Activated naive CD4-positive, alpha-beta T cell treated with anti-CD3 and anti-CD28 coated beads for 36 hours (primary cell): ENCODE data around the gene NBDY. TPM values are rescaled to one million over a fixed set of nuclear protein-coding genes. Genes with fewer than 3 reads are reported as not detected.
"Not testable (repeated sequence)": the region's sequence is repeated elsewhere in the genome, so short reads cannot be mapped to it uniquely, and the experiment has no call there.

ENCODE experiments used
- CTCF ChIA-PET: fragments of 350-600 bp; sonication (Branson Sonifier 250); formaldehyde crosslinking; loops from one replicate; lab custom pipeline; 2021; ENCODE audit warnings: antibody characterized with exemption; lab: Charles Lee
- DNase-seq: peaks from one replicate; pipeline ENCODE4 v3.0.0-alpha.2; 2020
- H3K27ac Mint-ChIP-seq: one replicate; pipeline ENCODE4 v1.8.0; 2021; ENCODE audit warnings: mild to moderate bottlenecking, mixed read lengths
- H3K27me3 Mint-ChIP-seq: one replicate; pipeline ENCODE4 v1.8.0; 2021; ENCODE audit warnings: low read depth, mixed read lengths
- H3K36me3 Mint-ChIP-seq: one replicate; pipeline ENCODE4 v1.8.0; 2021; ENCODE audit warnings: low read depth, mixed read lengths
- H3K4me1 Mint-ChIP-seq: one replicate; pipeline ENCODE4 v1.8.0; 2021; ENCODE audit warnings: low read depth, mixed read lengths
- H3K4me3 Mint-ChIP-seq: one replicate; pipeline ENCODE4 v1.8.0; 2021; ENCODE audit warnings: mild to moderate bottlenecking, moderate library complexity, mixed read lengths
- H3K9me3 Mint-ChIP-seq: one replicate; pipeline ENCODE4 v1.8.0; 2021; ENCODE audit warnings: mixed read lengths
- intact Hi-C: fragments of 100-400 bp; cut with micrococcal nuclease; formaldehyde crosslinking; loops from one replicate; pipeline ENCODE4 v1.15.1; 2023
- total RNA-seq, 2 experiments: library from RNA; stranded (reverse); gene quantifications; one replicate each; pipeline ENCODE4 v1.2.3, GENCODE V29; 2021

NBDY gene
- total RNA-seq, 2 experiments from 2014 or later = 45.8 to 46.3 TPM

DNA sequence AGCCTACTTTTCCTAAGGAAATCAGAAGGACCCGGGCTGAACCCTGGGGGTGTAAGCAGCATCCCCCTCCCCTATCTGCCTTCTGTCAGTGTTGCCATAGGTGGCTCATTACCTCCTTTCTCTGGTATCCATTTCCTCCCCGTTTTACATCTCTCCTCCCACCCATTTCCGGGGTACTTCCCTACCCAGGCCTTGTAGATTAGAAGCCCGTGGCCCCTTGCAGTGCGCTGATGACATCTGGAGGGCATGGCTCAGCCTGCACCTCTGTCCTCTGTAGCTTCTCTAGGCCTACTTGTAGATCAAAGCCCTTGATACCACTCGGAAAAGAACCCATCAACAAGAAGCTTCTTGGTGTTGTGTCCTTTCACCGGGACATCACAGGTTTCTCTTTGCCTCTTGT lies 71.8 kb downstream of the NBDY start:
- CTCF ChIA-PET = interaction anchor here (1.0 kb wide), 1 partner anchor 74 kb away, joined by 3 read pairs; no protein-coding TSS in a partner anchor
- intact Hi-C loops = loop anchor here (1.0 to 10.0 kb wide), 4 partner anchors 38 to 1114 kb away; partner anchors contain the start of gene ZXDA
- H3K9me3 Mint-ChIP-seq = no peaks in the 10 kb centered on the region

DNA sequence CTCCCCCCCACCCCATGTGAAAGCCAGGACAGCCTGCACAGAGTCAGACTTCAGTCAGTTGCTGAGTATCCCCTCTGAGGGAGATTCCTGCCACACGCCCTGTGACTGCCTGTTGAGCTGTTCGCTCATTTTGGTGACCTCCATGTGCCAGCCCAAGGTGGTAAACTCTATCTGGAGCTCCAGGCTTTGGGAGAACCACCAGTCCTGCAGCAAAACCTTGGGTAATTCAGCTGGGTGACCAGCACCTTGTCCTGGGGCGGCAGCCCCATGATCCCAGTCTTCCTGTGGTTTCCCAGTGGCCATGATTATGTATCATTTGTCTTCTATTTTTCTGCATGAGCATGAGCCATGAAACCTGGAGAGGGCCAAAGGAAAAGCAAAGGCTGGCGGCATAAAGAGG lies 73.4 kb downstream of the NBDY start:
- Mint-ChIP-seq H3K4me1 (peaks cover 52% of the 10 kb centered on the region), H3K27me3 (no peaks in the 10 kb centered on the region), H3K27ac (no peak overlapping the region), H3K4me3 (no peak overlapping the region), H3K36me3 (peaks cover 4% of the 10 kb centered on the region), H3K9me3 (no peaks in the 10 kb centered on the region)
- CTCF ChIA-PET = interaction anchor here (0.6 to 1.5 kb wide), 4 partner anchors 8 to 176 kb away, joined by 3 to 9 read pairs (median 4); no protein-coding TSS in a partner anchor
- intact Hi-C loops = loop anchor here (10.0 kb wide), 1 partner anchor 1112 kb away; the partner anchor contains the start of gene ZXDA
- DNase-seq = no peak

More for the DNA sequence above, 71.8 kb downstream of the NBDY start:
- H3K4me1 Mint-ChIP-seq = peaks cover 58% of the 10 kb centered on the region
- H3K27ac Mint-ChIP-seq = peak overlapping the region; percentile 89
- peaks cover 3% of the 10 kb centered on the region for H3K36me3 Mint-ChIP-seq
- DNase-seq = peak; percentile 79
- no peaks in the 10 kb centered on the region for H3K27me3 Mint-ChIP-seq
- peak overlapping the region; percentile 22 for H3K4me3 Mint-ChIP-seq

GRCh38 chrX:56802921-56803849 lies 74.1 kb downstream of the NBDY start:
- Mint-ChIP-seq H3K36me3 (peaks cover 4% of the 10 kb centered on the region), H3K4me1 (peaks cover 45% of the 10 kb centered on the region), H3K27me3 (no peaks in the 10 kb centered on the region), H3K9me3 (no peaks in the 10 kb centered on the region), H3K27ac (no peak overlapping the region), H3K4me3 (peak overlapping the region; percentile 32)
- intact Hi-C loops = loop anchor here (1.0 to 10.0 kb wide), 2 partner anchors 175 to 1112 kb away; partner anchors contain the start of gene ZXDA
- CTCF ChIA-PET = interaction anchor here (0.6 to 1.5 kb wide), 4 partner anchors 8 to 175 kb away, joined by 3 to 9 read pairs (median 4); no protein-coding TSS in a partner anchor
- DNase-seq = peak; percentile 71

- intact Hi-C loops = loop anchor here (1.0 to 10.0 kb wide), 2 partner anchors 174 to 1111 kb away; partner anchors contain the start of gene ZXDA
- Mint-ChIP-seq H3K27ac (no peak overlapping the region), H3K4me1 (peaks cover 40% of the 10 kb centered on the region), H3K27me3 (no peaks in the 10 kb centered on the region), H3K9me3 (no peaks in the 10 kb centered on the region), H3K4me3 (no peak overlapping the region), H3K36me3 (peaks cover 8% of the 10 kb centered on the region)
- no peak for DNase-seq
- CTCF ChIA-PET = interaction anchor here (1.2 kb wide), 1 partner anchor 174 kb away, joined by 5 read pairs; no protein-coding TSS in a partner anchor
These were observed 75.0 kb downstream of the NBDY start for GRCh38 chrX:56803850-56804681.

- H3K4me3 Mint-ChIP-seq = no peak overlapping the region
- H3K36me3 Mint-ChIP-seq = peaks cover 6% of the 10 kb centered on the region
- no peak overlapping the region for H3K27ac Mint-ChIP-seq
- CTCF ChIA-PET = interaction anchor here (1.2 kb wide), 1 partner anchor 173 kb away, joined by 5 read pairs; no protein-coding TSS in a partner anchor
- intact Hi-C loops = loop anchor here (10.0 kb wide), 1 partner anchor 1110 kb away; the partner anchor contains the start of gene ZXDA
- no peaks in the 10 kb centered on the region for H3K27me3 Mint-ChIP-seq
- no peak for DNase-seq
- peaks cover 33% of the 10 kb centered on the region for H3K4me1 Mint-ChIP-seq
- no peaks in the 10 kb centered on the region for H3K9me3 Mint-ChIP-seq
These were observed 75.8 kb downstream of the NBDY start for GRCh38 chrX:56804867-56805266.

GRCh38 chrX:56805399-56805798 lies 76.4 kb downstream of the NBDY start:
- Mint-ChIP-seq H3K27me3 (no peaks in the 10 kb centered on the region), H3K9me3 (no peaks in the 10 kb centered on the region), H3K4me1 (peaks cover 32% of the 10 kb centered on the region), H3K4me3 (no peak overlapping the region), H3K36me3 (peaks cover 6% of the 10 kb centered on the region), H3K27ac (no peak overlapping the region)
- CTCF ChIA-PET = no interaction called here
- DNase-seq = no peak
- intact Hi-C loops = loop anchor here (10.0 kb wide), 1 partner anchor 1109 kb away; the partner anchor contains the start of gene ZXDA

DNA sequence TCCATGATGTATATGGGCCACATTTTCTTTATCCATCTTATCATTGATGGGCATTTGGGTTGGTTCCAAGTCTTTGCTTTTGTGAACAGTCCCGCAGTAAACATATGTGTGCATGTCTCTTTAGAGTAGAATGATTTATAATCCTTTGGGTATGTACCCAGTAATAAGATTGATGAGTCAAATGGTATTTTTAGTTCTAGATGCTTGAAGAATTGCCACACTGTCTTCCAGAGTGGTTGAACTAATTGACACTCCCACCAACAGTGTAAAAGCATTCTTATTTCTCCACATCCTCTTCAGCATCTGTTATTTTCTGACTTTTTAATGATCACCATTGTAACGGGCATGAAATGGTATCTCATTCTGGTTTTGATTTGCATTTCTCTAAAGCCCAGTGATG lies 77.1 kb downstream of the NBDY start:
- H3K9me3 Mint-ChIP-seq, H3K27ac Mint-ChIP-seq, H3K36me3 Mint-ChIP-seq, H3K4me3 Mint-ChIP-seq, H3K27me3 Mint-ChIP-seq, DNase-seq, CTCF ChIA-PET: not testable (repeated sequence)
- peaks cover 32% of the 10 kb centered on the region for H3K4me1 Mint-ChIP-seq
- intact Hi-C loops = loop anchor here (10.0 kb wide), 1 partner anchor 1109 kb away; the partner anchor contains the start of gene ZXDA

DNA sequence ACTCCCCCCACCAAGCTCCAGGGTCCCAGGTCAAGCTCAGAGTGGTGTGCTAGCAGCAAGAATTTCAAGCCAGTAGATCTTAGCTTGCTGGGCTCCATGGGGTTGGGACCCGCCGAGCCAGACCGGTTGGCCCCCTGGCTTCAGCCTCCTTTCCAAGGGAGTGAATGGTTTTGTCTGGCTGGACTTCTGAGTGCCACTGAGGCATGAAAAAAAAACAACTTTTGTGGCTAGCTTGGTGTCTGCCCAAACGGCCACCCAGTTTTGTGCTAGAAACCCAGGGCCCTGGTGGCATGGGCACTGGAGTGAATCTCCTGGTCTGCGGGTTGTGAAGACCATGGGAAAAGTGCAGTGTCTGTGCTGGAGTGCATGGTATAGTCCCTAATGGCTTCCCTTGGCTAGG lies 82.6 kb downstream of the NBDY start:
- CTCF ChIA-PET = no interaction called here
- H3K27me3 Mint-ChIP-seq = no peaks in the 10 kb centered on the region
- no peak for DNase-seq
- intact Hi-C loops = loop anchor here (5.0 kb wide), 4 partner anchors 249 to 781 kb away; partner anchors contain the start of genes FAAH2, UBQLN2 and ZXDB
- no peaks in the 10 kb centered on the region for H3K9me3 Mint-ChIP-seq
- peaks cover 14% of the 10 kb centered on the region for H3K36me3 Mint-ChIP-seq
- no peak overlapping the region for H3K27ac Mint-ChIP-seq
- H3K4me1 Mint-ChIP-seq = peaks cover 34% of the 10 kb centered on the region
- H3K4me3 Mint-ChIP-seq = no peak overlapping the region

GRCh38 chrX:56812515-56813105 lies 83.6 kb downstream of the NBDY start:
- intact Hi-C loops = loop anchor here (5.0 kb wide), 4 partner anchors 250 to 780 kb away; partner anchors contain the start of genes FAAH2, UBQLN2 and ZXDB
- no peaks in the 10 kb centered on the region for H3K9me3 Mint-ChIP-seq
- peaks cover 13% of the 10 kb centered on the region for H3K36me3 Mint-ChIP-seq
- peak overlapping the region; percentile 95 for H3K27ac Mint-ChIP-seq
- no peaks in the 10 kb centered on the region for H3K27me3 Mint-ChIP-seq
- CTCF ChIA-PET = no interaction called here
- peak; percentile 42 for DNase-seq
- H3K4me3 Mint-ChIP-seq = peak overlapping the region; percentile 69
- peaks cover 36% of the 10 kb centered on the region for H3K4me1 Mint-ChIP-seq

- intact Hi-C loops = loop anchor here (5.0 kb wide), 4 partner anchors 251 to 779 kb away; partner anchors contain the start of genes FAAH2, UBQLN2 and ZXDB
- Mint-ChIP-seq H3K9me3 (no peaks in the 10 kb centered on the region), H3K27me3 (no peaks in the 10 kb centered on the region), H3K27ac (peak overlapping the region; percentile 95), H3K4me1 (peaks cover 36% of the 10 kb centered on the region), H3K4me3 (peak overlapping the region; percentile 69), H3K36me3 (peaks cover 13% of the 10 kb centered on the region)
- peak; percentile 56 for DNase-seq
- CTCF ChIA-PET = no interaction called here
These were observed 84.3 kb downstream of the NBDY start for GRCh38 chrX:56813318-56813837.

DNA sequence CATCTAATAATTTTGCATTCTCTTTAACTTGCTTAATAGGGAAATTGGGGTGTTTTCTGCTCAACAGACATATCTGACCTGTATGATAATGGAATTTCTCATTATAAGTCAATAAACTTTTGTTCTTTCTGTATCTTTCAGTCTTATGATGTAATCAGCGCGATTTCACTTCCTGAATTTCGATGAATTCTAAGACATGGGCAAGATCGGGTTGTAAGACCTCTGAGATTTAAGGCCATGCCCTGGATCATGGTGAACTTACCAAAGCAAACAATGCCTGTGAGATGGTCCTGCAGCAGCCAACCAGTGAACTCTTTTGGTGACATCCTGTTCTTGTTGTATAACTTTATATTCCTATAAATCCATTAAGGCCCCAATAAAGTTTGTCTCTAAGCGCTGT lies 88.1 kb downstream of the NBDY start:
- Mint-ChIP-seq H3K27ac (no peak overlapping the region), H3K36me3 (peaks cover 11% of the 10 kb centered on the region), H3K4me3 (no peak overlapping the region), H3K27me3 (no peaks in the 10 kb centered on the region), H3K4me1 (peaks cover 20% of the 10 kb centered on the region), H3K9me3 (no peaks in the 10 kb centered on the region)
- intact Hi-C loops = no loop called here
- CTCF ChIA-PET = no interaction called here
- DNase-seq = no peak
